HepG2 (cell line): ENCODE results near the gene SF1. TPM values are rescaled to one million over a fixed set of nuclear protein-coding genes. Genes with fewer than 3 reads are reported as not detected.

Experiments
- BCL3 ChIP-seq: sonication (generic); formaldehyde crosslinking; IDR thresholded peaks from 2 replicates; pipeline ENCODE4 v1.5.1; 2020; ENCODE audit warnings: mild to moderate bottlenecking, missing genetic modification reagents, moderate library complexity
- HIC2 ChIP-seq: sonication (generic); formaldehyde crosslinking; IDR thresholded peaks from 2 replicates; pipeline ENCODE4 v1.9.0; 2022; ENCODE audit warnings: low read depth, missing genetic modification reagents
- HNRNPL ChIP-seq: fragments of 200-400 bp; formaldehyde crosslinking; IDR thresholded peaks from 2 replicates; pipeline ENCODE4 v1.6.1; 2017; ENCODE audit warnings: mild to moderate bottlenecking, low read depth, low read length
- HNRNPUL1 ChIP-seq: fragments of 200-400 bp; formaldehyde crosslinking; IDR thresholded peaks from 2 replicates; pipeline ENCODE4 v1.6.1; 2017; ENCODE audit warnings: low read depth, mild to moderate bottlenecking, low read length, moderate library complexity
- SSRP1 ChIP-seq: IDR thresholded peaks from 2 replicates; pipeline ENCODE4 v1.6.1; 2016; ENCODE audit warnings: control low read depth
- ZBTB20 ChIP-seq: sonication (generic); formaldehyde crosslinking; IDR thresholded peaks from 2 replicates; pipeline ENCODE4 v1.8.1; 2023; ENCODE audit warnings: missing genetic modification reagents, low read depth, mild to moderate bottlenecking, borderline replicate concordance
- ZBTB40 ChIP-seq, 2 experiments: fragments of 450-650 bp in 1 of 2; sonication (generic) in 1 of 2; formaldehyde crosslinking in 1 of 2; IDR thresholded peaks; 2 replicates each; pipeline versions ENCODE4 v1.6.1 to v1.8.0; 2016 to 2022; ENCODE audit warnings: antibody characterized with exemption in 1 of 2, mild to moderate bottlenecking in 1 of 2, missing genetic modification reagents in 1 of 2
- ZNF230 ChIP-seq: sonication (generic); formaldehyde crosslinking; IDR thresholded peaks from 2 replicates; pipeline ENCODE4 v1.4.0; 2020; ENCODE audit warnings: mild to moderate bottlenecking, missing genetic modification reagents
- polyA plus RNA-seq, 8 experiments: library from polyadenylated mRNA; depleted of rRNA in 3 of 8; stranded (reverse) in 7 of 8; unstranded in 1 of 8; fragments of >200 nt; fragmentation: Illumina TruSeq in 4 of 8; extraction: Trizol in 4 of 8; gene quantifications; 2 replicates each; pipeline versions ENCODE4 v1.2.1 to v1.2.3, GENCODE V29; 2011 to 2016; ENCODE audit warnings: low read depth in 4 of 8, missing spikeins in 1 of 8, mixed read lengths in 1 of 8; ENCODE audit not compliant: insufficient read depth in 1 of 8
- total RNA-seq, 5 experiments: library from RNA; depleted of rRNA; stranded (reverse); fragments of >200 nt; fragmentation: Illumina TruSeq; extraction: Trizol; gene quantifications; 2 replicates each; pipeline ENCODE4 v1.2.3, GENCODE V29; 2016; ENCODE audit warnings: low read depth in 1 of 5

Gene SF1
- total and polyA plus RNA-seq, 2 of the 13 experiments (the other 11 are each of a cell fraction or from before 2014, with no cell fraction given), result 55.5 to 70.4 TPM

GRCh38 chr11:64719406-64719805 lies 58.9 kb downstream of the SF1 start (continued):
- TF ChIP-seq ZBTB40 (IDR thresholded peaks at IDR 0.05) (no peak), ZBTB40 (CRISPR knock-in tag; IDR thresholded peaks at IDR 0.05) (no peak), HNRNPUL1 (no peak), ZNF230 (CRISPR knock-in tag) (no peak), SSRP1 (CRISPR knock-in tag) (no peak), ZBTB20 (CRISPR knock-in tag) (no peak), BCL3 (CRISPR knock-in tag) (no peak), HIC2 (CRISPR knock-in tag) (no peak), HNRNPL (no peak)
- TF ChIP-seq, all 625 proteins: peak for 0
